ENCODE measurements around the gene TRAPPC2L.

- no peak for TF ChIP-seq JUNB (IDR thresholded peaks at IDR 0.05; ENCODE audit: unreplicated experiment)
- TF ChIP-seq CTCF (conservative IDR thresholded peaks at IDR 0.05; ENCODE audit: low read depth in 2 of 2), result no peak
Observed at GRCh38 chr16:88895335-88895734, 38.4 kb downstream of the TRAPPC2L start.
